Measurements from ENCODE around the gene BCKDK. TPM values are rescaled to one million over a fixed set of nuclear protein-coding genes. Genes with fewer than 3 reads are reported as not detected.

Gene BCKDK
- polyA plus RNA-seq, 1 donor (not counting 4 experiments of a cell fraction or from before 2014, with no cell fraction given), result 19.9 TPM

DNA sequence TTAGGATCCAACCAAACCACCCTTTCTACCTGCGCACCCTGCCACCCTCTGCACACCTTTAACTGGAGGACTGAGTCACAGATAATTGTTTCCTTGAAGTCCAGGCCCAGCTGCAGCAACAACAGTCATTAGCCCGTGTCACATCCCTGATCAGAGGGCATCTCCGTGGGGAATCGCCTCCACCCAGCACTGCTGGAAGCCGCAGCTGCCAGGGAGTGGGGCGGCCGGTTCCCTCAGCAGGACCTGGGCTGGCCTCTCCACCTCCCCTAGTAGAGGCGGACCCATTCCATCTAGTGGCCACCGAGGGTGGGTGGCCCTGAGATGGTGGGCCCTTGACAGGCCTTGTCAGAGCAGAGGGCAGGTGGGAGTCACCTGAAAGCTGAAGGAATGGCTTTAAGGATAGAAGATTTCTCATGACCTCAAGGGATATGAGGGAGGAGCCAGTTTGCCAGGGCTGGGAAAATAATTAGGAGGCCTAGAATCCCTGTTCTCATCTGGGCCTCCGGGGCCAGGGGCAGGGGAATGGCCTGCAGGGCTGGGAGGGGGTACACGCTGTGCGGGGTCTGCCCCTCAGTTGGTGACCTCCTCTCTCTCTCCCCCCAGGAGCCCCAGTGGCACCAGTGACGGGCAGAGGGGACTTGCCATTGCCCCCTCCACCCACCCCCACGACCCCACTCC is 25.7 kb upstream of the BCKDK start:
- no peak for FAIRE-seq
- no peaks in the 10 kb centered on the region for H4K20me1 ChIP-seq (ENCODE audit: control insufficient read depth, extremely low read depth, insufficient read depth, low read length)
- H3K36me3 ChIP-seq (ENCODE audit: control insufficient read depth in 2 of 2, extremely low read depth in 1 of 2, insufficient read depth in 2 of 2, low read length in 2 of 2), result peaks cover 18 to 21% of the 10 kb centered on the region in 2 experiments
- peaks cover 31% of the 10 kb centered on the region for H3K79me2 ChIP-seq (ENCODE audit: control insufficient read depth, insufficient read depth, low read length)
- peaks cover 9% of the 10 kb centered on the region for H3K4me1 ChIP-seq (ENCODE audit: control insufficient read depth, extremely low read depth, insufficient read depth, low read length)
- dilution Hi-C loops (cut with MboI; ENCODE audit: extremely low pct_ligation_motif_present, low sequenced_read_pairs), result no loop called here
- no peak overlapping the region for H3K4me3 ChIP-seq (ENCODE audit: control insufficient read depth in 2 of 3, extremely low read depth in 1 of 3, insufficient read depth in 2 of 3, low read depth in 1 of 3, low read length in 3 of 3)
- H3K4me2 ChIP-seq (ENCODE audit: control insufficient read depth, extremely low read depth, insufficient read depth, low read depth, low read length), result no peak overlapping the region
- H2AFZ ChIP-seq (ENCODE audit: control insufficient read depth, low read length), result no peak overlapping the region
- no peaks in the 10 kb centered on the region for H3K27me3 ChIP-seq (ENCODE audit: control insufficient read depth, extremely low read depth, insufficient read depth, low read length)
- H3K9me3 ChIP-seq (ENCODE audit: control insufficient read depth, low read depth, low read length), result no peaks in the 10 kb centered on the region
- no peaks in the 10 kb centered on the region for H3K9me1 ChIP-seq (ENCODE audit: control insufficient read depth, extremely low read depth, insufficient read depth, low read length)
- DNase-seq (ENCODE audit: low read depth, low spot score), result no peak
- no peak overlapping the region for H3K27ac ChIP-seq (ENCODE audit: control insufficient read depth, insufficient read depth, low read length)
- no peak overlapping the region for H3K9ac ChIP-seq (ENCODE audit: control insufficient read depth, extremely low read depth, insufficient read depth, low read length)
- TF ChIP-seq, protein P1, sequence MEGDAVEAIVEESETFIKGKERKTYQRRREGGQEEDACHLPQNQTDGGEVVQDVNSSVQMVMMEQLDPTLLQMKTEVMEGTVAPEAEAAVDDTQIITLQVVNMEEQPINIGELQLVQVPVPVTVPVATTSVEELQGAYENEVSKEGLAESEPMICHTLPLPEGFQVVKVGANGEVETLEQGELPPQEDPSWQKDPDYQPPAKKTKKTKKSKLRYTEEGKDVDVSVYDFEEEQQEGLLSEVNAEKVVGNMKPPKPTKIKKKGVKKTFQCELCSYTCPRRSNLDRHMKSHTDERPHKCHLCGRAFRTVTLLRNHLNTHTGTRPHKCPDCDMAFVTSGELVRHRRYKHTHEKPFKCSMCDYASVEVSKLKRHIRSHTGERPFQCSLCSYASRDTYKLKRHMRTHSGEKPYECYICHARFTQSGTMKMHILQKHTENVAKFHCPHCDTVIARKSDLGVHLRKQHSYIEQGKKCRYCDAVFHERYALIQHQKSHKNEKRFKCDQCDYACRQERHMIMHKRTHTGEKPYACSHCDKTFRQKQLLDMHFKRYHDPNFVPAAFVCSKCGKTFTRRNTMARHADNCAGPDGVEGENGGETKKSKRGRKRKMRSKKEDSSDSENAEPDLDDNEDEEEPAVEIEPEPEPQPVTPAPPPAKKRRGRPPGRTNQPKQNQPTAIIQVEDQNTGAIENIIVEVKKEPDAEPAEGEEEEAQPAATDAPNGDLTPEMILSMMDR (optimal IDR thresholded peaks at IDR 0.05 in 1 of 3, IDR thresholded peaks at IDR 0.05 in 1 of 3, conservative IDR thresholded peaks at IDR 0.05 in 1 of 3; ENCODE audit: extremely low read depth in 1 of 3, insufficient read depth in 2 of 3, low read length in 3 of 3), result no peak
- TF ChIP-seq EZH2 (IDR thresholded peaks at IDR 0.05; ENCODE audit: low read length), result no peak

DNA sequence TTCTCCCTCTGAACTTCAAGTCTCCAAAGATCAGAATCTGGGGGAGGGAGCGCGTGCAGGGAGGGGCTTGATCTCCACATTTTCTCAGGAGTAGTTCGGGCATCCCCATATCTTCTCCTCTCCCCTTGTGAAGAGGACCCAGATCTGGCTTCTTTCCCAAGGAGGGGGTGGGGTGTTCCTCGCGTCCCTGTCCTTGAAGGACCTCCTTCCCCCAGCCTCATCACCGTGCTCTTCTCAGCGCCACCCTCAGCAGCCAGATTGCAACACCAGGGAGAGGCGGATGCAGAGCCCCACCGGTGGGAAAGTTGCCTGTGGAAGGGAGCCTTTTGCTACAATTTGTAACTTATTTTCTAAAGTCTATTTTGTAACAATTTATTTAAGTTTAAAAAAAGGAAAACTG is 25.1 kb upstream of the BCKDK start:
- no peak for FAIRE-seq
- no peak overlapping the region for H3K4me2 ChIP-seq (ENCODE audit: control insufficient read depth, extremely low read depth, insufficient read depth, low read depth, low read length)
- DNase-seq (ENCODE audit: low read depth, low spot score), result no peak
- peaks cover 9% of the 10 kb centered on the region for H3K4me1 ChIP-seq (ENCODE audit: control insufficient read depth, extremely low read depth, insufficient read depth, low read length)
- H3K9me3 ChIP-seq (ENCODE audit: control insufficient read depth, low read depth, low read length), result no peaks in the 10 kb centered on the region
- H3K27me3 ChIP-seq (ENCODE audit: control insufficient read depth, extremely low read depth, insufficient read depth, low read length), result no peaks in the 10 kb centered on the region
- no peaks in the 10 kb centered on the region for H4K20me1 ChIP-seq (ENCODE audit: control insufficient read depth, extremely low read depth, insufficient read depth, low read length)
- dilution Hi-C loops (cut with MboI; ENCODE audit: extremely low pct_ligation_motif_present, low sequenced_read_pairs), result no loop called here
- peaks cover 27% of the 10 kb centered on the region for H3K79me2 ChIP-seq (ENCODE audit: control insufficient read depth, insufficient read depth, low read length)
- H3K27ac ChIP-seq (ENCODE audit: control insufficient read depth, insufficient read depth, low read length), result no peak overlapping the region
- H2AFZ ChIP-seq (ENCODE audit: control insufficient read depth, low read length), result no peak overlapping the region
- H3K4me3 ChIP-seq (ENCODE audit: control insufficient read depth in 2 of 3, extremely low read depth in 1 of 3, insufficient read depth in 2 of 3, low read depth in 1 of 3, low read length in 3 of 3), result no peak overlapping the region
- TF ChIP-seq EZH2 (IDR thresholded peaks at IDR 0.05; ENCODE audit: low read length), result no peak
- TF ChIP-seq, protein P1 (optimal IDR thresholded peaks at IDR 0.05 in 1 of 3, IDR thresholded peaks at IDR 0.05 in 1 of 3, conservative IDR thresholded peaks at IDR 0.05 in 1 of 3; ENCODE audit: extremely low read depth in 1 of 3, insufficient read depth in 2 of 3, low read length in 3 of 3), result no peak
- peaks cover 13 to 21% of the 10 kb centered on the region in 2 experiments for H3K36me3 ChIP-seq (ENCODE audit: control insufficient read depth in 2 of 2, extremely low read depth in 1 of 2, insufficient read depth in 2 of 2, low read length in 2 of 2)
- no peaks in the 10 kb centered on the region for H3K9me1 ChIP-seq (ENCODE audit: control insufficient read depth, extremely low read depth, insufficient read depth, low read length)
- no peak overlapping the region for H3K9ac ChIP-seq (ENCODE audit: control insufficient read depth, extremely low read depth, insufficient read depth, low read length)
